Activated CD8-positive, alpha-beta T cell treated with anti-CD3 and anti-CD28 coated beads for 36 hours (primary cell): ENCODE results near the gene NAA30. TPM values are rescaled to one million over a fixed set of nuclear protein-coding genes. Genes with fewer than 3 reads are reported as not detected.

ENCODE experiments used
- ATAC-seq: fragments of 200-7000 bp; cut with Tn5 transposase; one replicate; pipeline ENCODE4 v1.10.0; 2021; ENCODE audit warnings: mild to moderate bottlenecking, moderate library complexity
- CTCF ChIA-PET: fragments of 350-600 bp; sonication (Branson Sonifier 250); formaldehyde crosslinking; loops from one replicate; lab custom pipeline; 2021; ENCODE audit warnings: antibody characterized with exemption; lab: Charles Lee
- POLR2A ChIA-PET: fragments of 350-600 bp; sonication (Branson Sonifier 250); formaldehyde crosslinking; loops from one replicate; lab custom pipeline; 2021; ENCODE audit warnings: antibody characterized with exemption; lab: Charles Lee
- DNase-seq: peaks from one replicate; pipeline ENCODE4 v3.0.0-alpha.2; 2020
- H3K27ac Mint-ChIP-seq: one replicate; pipeline ENCODE4 v1.8.0; 2021; ENCODE audit warnings: mild to moderate bottlenecking, mixed read lengths
- H3K27me3 Mint-ChIP-seq: one replicate; pipeline ENCODE4 v1.8.0; 2021; ENCODE audit warnings: mixed read lengths
- H3K36me3 Mint-ChIP-seq: one replicate; pipeline ENCODE4 v1.8.0; 2021; ENCODE audit warnings: low read depth, mixed read lengths
- H3K4me1 Mint-ChIP-seq: one replicate; pipeline ENCODE4 v1.8.0; 2021; ENCODE audit warnings: low read depth, mixed read lengths
- H3K4me3 Mint-ChIP-seq: one replicate; pipeline ENCODE4 v1.8.0; 2021; ENCODE audit warnings: mild to moderate bottlenecking, moderate library complexity, mixed read lengths
- H3K9me3 Mint-ChIP-seq: one replicate; pipeline ENCODE4 v1.8.0; 2021; ENCODE audit warnings: mixed read lengths
- CTCF ChIP-seq: fragments of 200-600 bp; IDR thresholded peaks from one replicate; pipeline ENCODE4 v1.8.0; 2022; ENCODE audit warnings: antibody characterized with exemption, mild to moderate bottlenecking
- intact Hi-C: fragments of 100-400 bp; cut with micrococcal nuclease; formaldehyde crosslinking; loops from one replicate; pipeline ENCODE4 v1.10.0; 2022
- total RNA-seq, 2 experiments: library from RNA; stranded (reverse); gene quantifications; one replicate each; pipeline ENCODE4 v1.2.3, GENCODE V29; 2021

The NAA30 gene
- total RNA-seq, 2 experiments from 2014 or later = 13.7 to 14.1 TPM

GRCh38 chr14:57405562-57405961 is 15.2 kb downstream of the NAA30 start:
- no peak overlapping the region for H3K27ac Mint-ChIP-seq
- no peak overlapping the region for H3K4me3 Mint-ChIP-seq
- H3K36me3 Mint-ChIP-seq = peaks cover 46% of the 10 kb centered on the region
- intact Hi-C loops = no loop called here
- CTCF ChIA-PET = no interaction called here
- POLR2A ChIA-PET = interaction anchor here (1.1 kb wide), 1 partner anchor 16 kb away, joined by 3 read pairs; no protein-coding TSS in a partner anchor
- no peaks in the 10 kb centered on the region for H3K27me3 Mint-ChIP-seq
- H3K9me3 Mint-ChIP-seq = no peaks in the 10 kb centered on the region
- DNase-seq (no peak), ATAC-seq (no peak)
- peaks cover 25% of the 10 kb centered on the region for H3K4me1 Mint-ChIP-seq
- no peak for TF ChIP-seq CTCF

GRCh38 chr14:57408037-57408436 is 17.7 kb downstream of the NAA30 start:
- TF ChIP-seq CTCF = no peak
- Mint-ChIP-seq H3K27ac (no peak overlapping the region), H3K27me3 (no peaks in the 10 kb centered on the region), H3K4me1 (peaks cover 18% of the 10 kb centered on the region), H3K36me3 (peaks cover 42% of the 10 kb centered on the region), H3K4me3 (no peak overlapping the region), H3K9me3 (no peaks in the 10 kb centered on the region)
- POLR2A ChIA-PET = no interaction called here
- intact Hi-C loops = no loop called here
- CTCF ChIA-PET = interaction anchor here (1.2 kb wide), 1 partner anchor 14 kb away, joined by 3 read pairs; no protein-coding TSS in a partner anchor
- DNase-seq (no peak), ATAC-seq (no peak)

GRCh38 chr14:57408634-57409033 is 18.2 kb downstream of the NAA30 start:
- no peaks in the 10 kb centered on the region for H3K9me3 Mint-ChIP-seq
- intact Hi-C loops = no loop called here
- H3K27ac Mint-ChIP-seq = no peak overlapping the region
- DNase-seq (no peak), ATAC-seq (no peak)
- peaks cover 16% of the 10 kb centered on the region for H3K4me1 Mint-ChIP-seq
- ChIA-PET POLR2A (no interaction called here), CTCF (interaction anchor here (1.2 kb wide), 1 partner anchor 14 kb away, joined by 3 read pairs; no protein-coding TSS in a partner anchor)
- H3K27me3 Mint-ChIP-seq = no peaks in the 10 kb centered on the region
- no peak overlapping the region for H3K4me3 Mint-ChIP-seq
- no peak for TF ChIP-seq CTCF
- H3K36me3 Mint-ChIP-seq = peaks cover 38% of the 10 kb centered on the region

- ChIA-PET POLR2A (no interaction called here), CTCF (no interaction called here)
- ATAC-seq = no peak
- intact Hi-C loops = no loop called here
- Mint-ChIP-seq H3K36me3 (peaks cover 25% of the 10 kb centered on the region), H3K27ac (no peak overlapping the region), H3K9me3 (no peaks in the 10 kb centered on the region), H3K4me3 (no peak overlapping the region), H3K27me3 (no peaks in the 10 kb centered on the region), H3K4me1 (peaks cover 10% of the 10 kb centered on the region)
- no peak for DNase-seq
- no peak for TF ChIP-seq CTCF
These were observed 22.0 kb downstream of the NAA30 start for GRCh38 chr14:57412341-57412740.

- DNase-seq = no peak
- peaks cover 19% of the 10 kb centered on the region for H3K36me3 Mint-ChIP-seq
- H3K4me3 Mint-ChIP-seq = no peak overlapping the region
- no peaks in the 10 kb centered on the region for H3K9me3 Mint-ChIP-seq
- peaks cover 6% of the 10 kb centered on the region for H3K4me1 Mint-ChIP-seq
- ATAC-seq = no peak
- ChIA-PET CTCF (no interaction called here), POLR2A (no interaction called here)
- intact Hi-C loops = no loop called here
- TF ChIP-seq CTCF = no peak
- H3K27me3 Mint-ChIP-seq = no peaks in the 10 kb centered on the region
- no peak overlapping the region for H3K27ac Mint-ChIP-seq
These were observed 23.5 kb downstream of the NAA30 start for GRCh38 chr14:57413849-57414248.
